Right lobe of liver (tissue), 4 donors: ENCODE data around the gene BEND7.

Source experiments
- POLR2A ChIP-seq: fragments of 450-650 bp; IDR thresholded peaks from one replicate; pipeline ENCODE4 v1.6.1; 2017; ENCODE audit warnings: antibody characterized with exemption, mild to moderate bottlenecking
- TF ChIP-seq, protein P1 (sequence below), 4 donors: fragments of 200-600 bp in 3 of 4; fragments of 450-650 bp in 1 of 4; IDR thresholded peaks; one replicate each; pipeline versions ENCODE4 v1.5.1 to v1.8.0; 2016 to 2022; ENCODE audit warnings: antibody characterized with exemption in 4 of 4, mild to moderate bottlenecking in 2 of 4
- donor health status: DM: no; HTN: no; CAD: no.
- donor health status: DM: no; HTN: no; CAD: no.
- donor health status: DM: no; HTN: yes; CAD: no.

DNA sequence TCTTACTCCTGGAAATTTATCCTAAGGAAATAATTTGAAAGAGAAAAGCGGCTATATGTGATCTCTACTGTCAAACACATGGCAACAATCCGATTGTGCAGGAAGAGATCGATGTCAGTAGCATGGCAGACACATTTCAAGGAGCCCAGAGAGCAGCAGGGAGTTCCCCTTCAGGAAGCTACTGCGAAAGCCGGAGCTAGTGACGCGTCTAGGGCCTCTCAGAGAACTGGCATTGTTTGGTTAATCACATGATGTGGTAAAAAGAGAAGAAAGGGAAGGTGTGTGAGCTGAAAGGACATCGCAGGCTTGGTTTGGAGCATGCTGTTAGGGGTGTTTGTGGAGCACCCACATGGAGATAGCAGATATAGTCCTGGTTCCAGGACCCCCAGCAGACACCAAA is 74.9 kb downstream of the BEND7 start:
- TF ChIP-seq, protein P1, sequence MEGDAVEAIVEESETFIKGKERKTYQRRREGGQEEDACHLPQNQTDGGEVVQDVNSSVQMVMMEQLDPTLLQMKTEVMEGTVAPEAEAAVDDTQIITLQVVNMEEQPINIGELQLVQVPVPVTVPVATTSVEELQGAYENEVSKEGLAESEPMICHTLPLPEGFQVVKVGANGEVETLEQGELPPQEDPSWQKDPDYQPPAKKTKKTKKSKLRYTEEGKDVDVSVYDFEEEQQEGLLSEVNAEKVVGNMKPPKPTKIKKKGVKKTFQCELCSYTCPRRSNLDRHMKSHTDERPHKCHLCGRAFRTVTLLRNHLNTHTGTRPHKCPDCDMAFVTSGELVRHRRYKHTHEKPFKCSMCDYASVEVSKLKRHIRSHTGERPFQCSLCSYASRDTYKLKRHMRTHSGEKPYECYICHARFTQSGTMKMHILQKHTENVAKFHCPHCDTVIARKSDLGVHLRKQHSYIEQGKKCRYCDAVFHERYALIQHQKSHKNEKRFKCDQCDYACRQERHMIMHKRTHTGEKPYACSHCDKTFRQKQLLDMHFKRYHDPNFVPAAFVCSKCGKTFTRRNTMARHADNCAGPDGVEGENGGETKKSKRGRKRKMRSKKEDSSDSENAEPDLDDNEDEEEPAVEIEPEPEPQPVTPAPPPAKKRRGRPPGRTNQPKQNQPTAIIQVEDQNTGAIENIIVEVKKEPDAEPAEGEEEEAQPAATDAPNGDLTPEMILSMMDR (IDR thresholded peaks at IDR 0.05) = no peak
- TF ChIP-seq POLR2A = no peak
